Gastroesophageal sphincter (tissue), 3 donors: ENCODE results near the gene RBM18.

ENCODE experiments used
- CTCF ChIP-seq, 4 experiments: fragments of 200-600 bp in 2 of 4; fragments of 450-650 bp in 2 of 4; sonication (generic) in 1 of 4; IDR thresholded peaks; one replicate each; pipeline ENCODE4 v1.5.1; 2017 to 2019; ENCODE audit warnings: antibody characterized with exemption in 4 of 4, mild to moderate bottlenecking in 2 of 4, moderate library complexity in 2 of 4
- POLR2A ChIP-seq, 2 donors: fragments of 450-650 bp; IDR thresholded peaks; one replicate each; pipeline ENCODE4 v1.6.1; 2017; ENCODE audit warnings: antibody characterized with exemption in 2 of 2, mild to moderate bottlenecking in 2 of 2, moderate library complexity in 1 of 2

- TF ChIP-seq CTCF (IDR thresholded peaks at IDR 0.05) = no peak
- TF ChIP-seq POLR2A (IDR thresholded peaks at IDR 0.05) = no peak
Observed at GRCh38 chr9:122188369-122188768, 76.3 kb downstream of the RBM18 start.
